Loucy (cell line): Measurements from ENCODE around the gene CTIF.

Experiments
- CTCF ChIP-seq: fragments of 200-600 bp; sonication (generic); conservative IDR thresholded peaks from 2 replicates; pipeline ENCODE4 v1.5.1; 2014; ENCODE audit warnings: mild to moderate bottlenecking, antibody characterized with exemption, low read length
- EZH2phosphoT487 ChIP-seq: fragments of 200-600 bp; IDR thresholded peaks from 2 replicates; pipeline ENCODE4 v1.6.1; 2018; ENCODE audit warnings: antibody characterized with exemption, mild to moderate bottlenecking, moderate library complexity, borderline replicate concordance

- TF ChIP-seq CTCF (no peak), EZH2phosphoT487 (no peak)
These were observed 345.9 kb downstream of the CTIF start for GRCh38 chr18:48884771-48885170.
